Hepatocyte (in vitro differentiated cells): ENCODE measurements around the gene MC4R.

Experiments
- CTCF ChIP-seq: fragments of 200-600 bp; sonication (generic); IDR thresholded peaks from 2 replicates; pipeline ENCODE4 v1.5.1; 2016; ENCODE audit warnings: antibody characterized with exemption, mild to moderate bottlenecking; ENCODE audit not compliant: poor library complexity
- EZH2 ChIP-seq: fragments of 200-600 bp; sonication (generic); IDR thresholded peaks from 2 replicates; pipeline ENCODE4 v1.6.1; 2016; ENCODE audit warnings: antibody characterized with exemption, mild to moderate bottlenecking, borderline replicate concordance

DNA sequence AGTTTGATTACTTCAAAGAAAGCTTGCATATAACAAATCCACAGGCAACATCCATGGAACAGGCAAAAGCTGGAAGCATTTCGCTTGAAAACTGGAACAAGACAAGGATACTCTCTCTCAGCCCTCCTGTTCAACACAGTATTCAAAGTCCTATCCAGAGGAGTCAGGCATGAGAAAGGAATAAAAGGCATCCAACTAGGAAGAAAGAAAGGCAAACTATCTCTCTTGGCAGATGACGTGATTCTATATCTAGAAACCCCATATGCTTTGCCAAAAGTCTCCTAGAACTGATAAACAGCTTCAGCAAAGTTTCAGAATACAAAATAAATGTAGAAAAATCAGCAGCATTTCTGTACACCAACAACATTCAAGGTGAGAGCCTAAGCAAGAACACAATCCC, 34.1 kb upstream of the MC4R start:
- TF ChIP-seq CTCF (no peak), EZH2 (no peak)
